Loucy (cell line): ENCODE results near the gene HSPA2.

Source experiments
- H2AFZ ChIP-seq: fragments of 200-600 bp; sonication (generic); 2 replicates; pipeline ENCODE4 v1.6.0; 2016; ENCODE audit warnings: antibody characterized with exemption, mild to moderate bottlenecking, low read length, moderate library complexity
- H3F3A ChIP-seq: fragments of 200-600 bp; 2 replicates; pipeline ENCODE4 v1.6.0; 2016; ENCODE audit warnings: antibody characterized with exemption, low read depth, mild to moderate bottlenecking
- H3K27me3 ChIP-seq: fragments of 200-600 bp; sonication (generic); 2 replicates; pipeline ENCODE4 v1.6.1; 2014; ENCODE audit warnings: low read length, mild to moderate bottlenecking; ENCODE audit not compliant: insufficient read depth, poor library complexity, severe bottlenecking
- H3K36me3 ChIP-seq: fragments of 200-600 bp; sonication (generic); 2 replicates; pipeline ENCODE4 v1.6.1; 2016; ENCODE audit warnings: low read length; ENCODE audit not compliant: insufficient read depth
- H3K4me1 ChIP-seq: fragments of 200-600 bp; sonication (generic); 2 replicates; pipeline ENCODE4 v1.5.1; 2014; ENCODE audit warnings: low read length, mild to moderate bottlenecking; ENCODE audit not compliant: insufficient read depth, poor library complexity, severe bottlenecking
- H3K4me2 ChIP-seq: fragments of 200-600 bp; sonication (generic); 2 replicates; pipeline ENCODE4 v1.6.0; 2014; ENCODE audit warnings: antibody characterized with exemption, low read length, low read depth, mild to moderate bottlenecking; ENCODE audit not compliant: poor library complexity, severe bottlenecking
- H3K4me3 ChIP-seq: fragments of 200-600 bp; sonication (generic); 2 replicates; pipeline ENCODE4 v1.5.1; 2014; ENCODE audit warnings: low read length, mild to moderate bottlenecking, mixed read lengths; ENCODE audit not compliant: poor library complexity, severe bottlenecking
- H3K79me2 ChIP-seq: fragments of 200-600 bp; sonication (generic); 2 replicates; pipeline ENCODE4 v1.6.1; 2014; ENCODE audit warnings: low read length; ENCODE audit not compliant: insufficient read depth
- H3K9ac ChIP-seq: fragments of 200-600 bp; sonication (generic); 2 replicates; pipeline ENCODE4 v1.6.0; 2014; ENCODE audit warnings: mild to moderate bottlenecking, low read depth, low read length, moderate library complexity; ENCODE audit not compliant: poor library complexity, severe bottlenecking
- H3K9me2 ChIP-seq: fragments of 200-600 bp; sonication (generic); replicated peaks from 2 replicates; pipeline ENCODE4 v1.6.1; 2016; ENCODE audit warnings: low read depth, low read length, mixed read lengths
- H3K9me3 ChIP-seq: fragments of 200-600 bp; sonication (generic); 2 replicates; pipeline ENCODE4 v1.6.1; 2014; ENCODE audit warnings: mild to moderate bottlenecking, antibody characterized with exemption, low read length, low read depth; ENCODE audit not compliant: insufficient read depth
- H4K20me1 ChIP-seq: fragments of 200-600 bp; sonication (generic); 2 replicates; pipeline ENCODE4 v1.6.0; 2014; ENCODE audit warnings: antibody characterized with exemption, low read length, mild to moderate bottlenecking; ENCODE audit not compliant: insufficient read depth, poor library complexity, severe bottlenecking
- EZH2phosphoT487 ChIP-seq: fragments of 200-600 bp; IDR thresholded peaks from 2 replicates; pipeline ENCODE4 v1.6.1; 2018; ENCODE audit warnings: antibody characterized with exemption, mild to moderate bottlenecking, moderate library complexity, borderline replicate concordance
- TF ChIP-seq, protein P1 (sequence below): fragments of 200-600 bp; sonication (generic); conservative IDR thresholded peaks from 2 replicates; pipeline ENCODE4 v1.5.1; 2014; ENCODE audit warnings: mild to moderate bottlenecking, antibody characterized with exemption, low read length

The HSPA2 gene

DNA sequence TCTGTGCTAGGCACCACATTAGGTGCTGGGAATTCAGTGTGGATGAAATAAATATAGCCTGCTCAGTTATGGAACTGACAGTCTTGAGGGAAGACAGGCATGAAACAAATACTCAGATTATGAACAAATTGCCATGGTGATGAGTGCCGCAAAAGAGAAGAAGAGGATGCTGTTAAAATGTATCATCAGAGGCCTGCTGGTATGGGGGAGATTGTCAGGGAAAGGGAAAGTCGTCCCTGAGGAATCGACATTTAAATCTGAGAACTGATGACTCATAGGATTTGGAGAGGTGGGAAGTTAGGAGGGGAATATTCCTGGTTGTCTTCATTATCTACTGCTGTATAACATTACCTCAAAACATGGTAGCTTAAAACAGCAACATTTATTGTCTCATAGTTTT, 51.3 kb downstream of the HSPA2 start:
- H3K9ac ChIP-seq: no peak overlapping the region
- peak overlapping the region; percentile 24; the same call in 1 of the 2 replicates for H2AFZ ChIP-seq
- no peak overlapping the region for H3K4me2 ChIP-seq
- H3K9me3 ChIP-seq: no peaks in the 10 kb centered on the region
- H4K20me1 ChIP-seq: no peaks in the 10 kb centered on the region
- H3K36me3 ChIP-seq: no peaks in the 10 kb centered on the region
- no peak overlapping the region for H3K4me3 ChIP-seq
- H3K9me2 ChIP-seq: no peaks in the 10 kb centered on the region
- no peaks in the 10 kb centered on the region for H3K79me2 ChIP-seq
- H3K27me3 ChIP-seq: no peaks in the 10 kb centered on the region
- H3K4me1 ChIP-seq: no peaks in the 10 kb centered on the region
- TF ChIP-seq, protein P1, sequence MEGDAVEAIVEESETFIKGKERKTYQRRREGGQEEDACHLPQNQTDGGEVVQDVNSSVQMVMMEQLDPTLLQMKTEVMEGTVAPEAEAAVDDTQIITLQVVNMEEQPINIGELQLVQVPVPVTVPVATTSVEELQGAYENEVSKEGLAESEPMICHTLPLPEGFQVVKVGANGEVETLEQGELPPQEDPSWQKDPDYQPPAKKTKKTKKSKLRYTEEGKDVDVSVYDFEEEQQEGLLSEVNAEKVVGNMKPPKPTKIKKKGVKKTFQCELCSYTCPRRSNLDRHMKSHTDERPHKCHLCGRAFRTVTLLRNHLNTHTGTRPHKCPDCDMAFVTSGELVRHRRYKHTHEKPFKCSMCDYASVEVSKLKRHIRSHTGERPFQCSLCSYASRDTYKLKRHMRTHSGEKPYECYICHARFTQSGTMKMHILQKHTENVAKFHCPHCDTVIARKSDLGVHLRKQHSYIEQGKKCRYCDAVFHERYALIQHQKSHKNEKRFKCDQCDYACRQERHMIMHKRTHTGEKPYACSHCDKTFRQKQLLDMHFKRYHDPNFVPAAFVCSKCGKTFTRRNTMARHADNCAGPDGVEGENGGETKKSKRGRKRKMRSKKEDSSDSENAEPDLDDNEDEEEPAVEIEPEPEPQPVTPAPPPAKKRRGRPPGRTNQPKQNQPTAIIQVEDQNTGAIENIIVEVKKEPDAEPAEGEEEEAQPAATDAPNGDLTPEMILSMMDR: no peak
- TF ChIP-seq EZH2phosphoT487: no peak
- H3F3A ChIP-seq: no peaks in the 10 kb centered on the region
